ENCODE measurements around the gene SMPD3.

GRCh38 chr16:68445458-68445857 is 2.9 kb downstream of the SMPD3 start:
- no peak for TF ChIP-seq POLR2A (IDR thresholded peaks at IDR 0.05; ENCODE audit: low read depth, low read length)
- peak; percentile 25; the same call in 1 of the 2 replicates for TF ChIP-seq CTCF (conservative IDR thresholded peaks at IDR 0.05; ENCODE audit: low read depth, low read length)

All from IMR-90 (cell line).